ENCODE data around the gene HEXIM2.

DNA sequence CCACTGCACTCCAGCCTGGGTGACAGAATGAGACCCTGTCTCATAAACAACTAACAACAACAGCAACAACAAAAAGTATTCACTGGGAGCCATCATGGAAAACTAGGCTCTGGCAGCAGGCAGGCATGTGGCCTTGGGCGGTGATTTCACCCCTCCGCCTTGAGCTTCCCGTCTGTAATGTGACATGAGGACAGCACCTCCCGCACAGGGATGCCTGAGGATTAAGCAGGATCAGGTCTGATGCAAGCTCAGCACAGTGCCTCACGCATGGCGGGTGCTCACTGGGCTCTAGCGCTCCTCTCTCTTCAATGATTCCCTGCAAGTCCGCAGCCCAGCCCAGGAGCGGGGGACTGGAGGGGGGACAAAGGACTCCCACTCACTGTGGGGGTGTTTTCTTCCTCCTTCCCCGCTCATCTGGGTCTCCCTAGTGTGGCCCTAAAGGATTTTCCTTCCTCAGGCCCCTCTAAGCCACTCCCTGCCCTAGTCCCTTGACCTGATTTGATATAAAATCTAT lies 32.2 kb upstream of the HEXIM2 start:
- TF ChIP-seq, protein P1, sequence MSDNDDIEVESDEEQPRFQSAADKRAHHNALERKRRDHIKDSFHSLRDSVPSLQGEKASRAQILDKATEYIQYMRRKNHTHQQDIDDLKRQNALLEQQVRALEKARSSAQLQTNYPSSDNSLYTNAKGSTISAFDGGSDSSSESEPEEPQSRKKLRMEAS (IDR thresholded peaks at IDR 0.05; ENCODE audit: low read depth): no peak
- TF ChIP-seq POLR2AphosphoS5 (IDR thresholded peaks at IDR 0.05; ENCODE audit: low read depth, low read length): no peak
- no peak for TF ChIP-seq EP300 (IDR thresholded peaks at IDR 0.05; ENCODE audit: borderline replicate concordance in 1 of 2, low read depth in 1 of 2, low read length in 1 of 2)
- TF ChIP-seq, protein P2, sequence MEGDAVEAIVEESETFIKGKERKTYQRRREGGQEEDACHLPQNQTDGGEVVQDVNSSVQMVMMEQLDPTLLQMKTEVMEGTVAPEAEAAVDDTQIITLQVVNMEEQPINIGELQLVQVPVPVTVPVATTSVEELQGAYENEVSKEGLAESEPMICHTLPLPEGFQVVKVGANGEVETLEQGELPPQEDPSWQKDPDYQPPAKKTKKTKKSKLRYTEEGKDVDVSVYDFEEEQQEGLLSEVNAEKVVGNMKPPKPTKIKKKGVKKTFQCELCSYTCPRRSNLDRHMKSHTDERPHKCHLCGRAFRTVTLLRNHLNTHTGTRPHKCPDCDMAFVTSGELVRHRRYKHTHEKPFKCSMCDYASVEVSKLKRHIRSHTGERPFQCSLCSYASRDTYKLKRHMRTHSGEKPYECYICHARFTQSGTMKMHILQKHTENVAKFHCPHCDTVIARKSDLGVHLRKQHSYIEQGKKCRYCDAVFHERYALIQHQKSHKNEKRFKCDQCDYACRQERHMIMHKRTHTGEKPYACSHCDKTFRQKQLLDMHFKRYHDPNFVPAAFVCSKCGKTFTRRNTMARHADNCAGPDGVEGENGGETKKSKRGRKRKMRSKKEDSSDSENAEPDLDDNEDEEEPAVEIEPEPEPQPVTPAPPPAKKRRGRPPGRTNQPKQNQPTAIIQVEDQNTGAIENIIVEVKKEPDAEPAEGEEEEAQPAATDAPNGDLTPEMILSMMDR (IDR thresholded peaks at IDR 0.05): no peak
- TF ChIP-seq JUND (IDR thresholded peaks at IDR 0.05): no peak
- no peak for TF ChIP-seq GABPA (IDR thresholded peaks at IDR 0.05; ENCODE audit: low read depth)
- no peak for TF ChIP-seq NRF1 (IDR thresholded peaks at IDR 0.05; ENCODE audit: low read depth, low read length)
- TF ChIP-seq ELF1 (IDR thresholded peaks at IDR 0.05): no peak
